GM23248 (cell line): ENCODE results near the gene ATG10. TPM values are rescaled to one million over a fixed set of nuclear protein-coding genes. Genes with fewer than 3 reads are reported as not detected.
A peak's percentile ranks its signal among the peaks of the same experiment; 100 is the strongest.

Source experiments
- DNase-seq: peaks from one replicate; pipeline ENCODE4 v3.0.0-alpha.2; 2015
- H2AFZ ChIP-seq: fragments of 200-600 bp; sonication (generic); 2 replicates; pipeline ENCODE4 v1.6.1; 2016; ENCODE audit warnings: antibody characterized with exemption
- H3F3A ChIP-seq: fragments of 200-600 bp; sonication (generic); 2 replicates; pipeline ENCODE4 v1.6.1; 2016; ENCODE audit warnings: mild to moderate bottlenecking, antibody characterized with exemption, mixed run types; ENCODE audit not compliant: insufficient read depth
- H3K27ac ChIP-seq: fragments of 200-600 bp; sonication (generic); 2 replicates; pipeline ENCODE4 v1.5.1; 2016; ENCODE audit warnings: mild to moderate bottlenecking
- H3K27me3 ChIP-seq: fragments of 200-600 bp; sonication (generic); replicated peaks from 2 replicates; pipeline ENCODE4 v1.6.1; 2016; ENCODE audit warnings: mild to moderate bottlenecking; ENCODE audit not compliant: insufficient read depth
- H3K36me3 ChIP-seq: fragments of 200-600 bp; sonication (generic); 2 replicates; pipeline ENCODE4 v1.6.1; 2016; ENCODE audit warnings: low read depth, mild to moderate bottlenecking
- H3K4me1 ChIP-seq: fragments of 200-600 bp; sonication (generic); 2 replicates; pipeline ENCODE4 v1.6.1; 2016; ENCODE audit warnings: mild to moderate bottlenecking; ENCODE audit not compliant: insufficient read depth
- H3K4me2 ChIP-seq: fragments of 200-600 bp; sonication (generic); one replicate; pipeline ENCODE4 v1.6.1; 2016; ENCODE audit warnings: mild to moderate bottlenecking; ENCODE audit not compliant: unreplicated experiment
- H3K4me3 ChIP-seq: fragments of 200-600 bp; sonication (generic); 2 replicates; pipeline ENCODE4 v1.5.1; 2016; ENCODE audit warnings: mild to moderate bottlenecking
- H3K79me2 ChIP-seq: fragments of 200-600 bp; sonication (generic); 2 replicates; pipeline ENCODE4 v1.6.1; 2016; ENCODE audit warnings: mild to moderate bottlenecking; ENCODE audit not compliant: insufficient read depth
- H3K9ac ChIP-seq: fragments of 200-600 bp; sonication (generic); 2 replicates; pipeline ENCODE4 v1.6.1; 2016; ENCODE audit warnings: mild to moderate bottlenecking
- H3K9me2 ChIP-seq: fragments of 200-600 bp; sonication (generic); 2 replicates; pipeline ENCODE4 v1.6.1; 2016; ENCODE audit warnings: mixed run types, mild to moderate bottlenecking, moderate library complexity; ENCODE audit not compliant: insufficient read depth
- H3K9me3 ChIP-seq: fragments of 200-600 bp; sonication (generic); one replicate; pipeline ENCODE4 v1.6.1; 2017; ENCODE audit warnings: low read depth
- H4K20me1 ChIP-seq: fragments of 200-600 bp; sonication (generic); 2 replicates; pipeline ENCODE4 v1.6.0; 2016; ENCODE audit not compliant: insufficient read depth
- EZH2 ChIP-seq: fragments of 200-600 bp; sonication (generic); IDR thresholded peaks from 2 replicates; pipeline ENCODE4 v1.6.1; 2018; ENCODE audit warnings: antibody characterized with exemption, mild to moderate bottlenecking; ENCODE audit not compliant: insufficient read depth, poor library complexity, severe bottlenecking
- EZH2phosphoT487 ChIP-seq: fragments of 200-600 bp; sonication (generic); IDR thresholded peaks from 2 replicates; pipeline ENCODE4 v1.6.1; 2018; ENCODE audit warnings: antibody characterized with exemption, moderate library complexity, mild to moderate bottlenecking, low read depth; ENCODE audit not compliant: insufficient read depth
- WGBS, 2 experiments: methylation state at CpG; one replicate each; pipeline ENCODE4 v1.1.6; 2015 to 2017; ENCODE audit warnings: low lambda C conversion rate in 2 of 2, low coverage in 1 of 2; ENCODE audit errors: missing lambda C conversion rate in 2 of 2; 5-methylcytosine and 5-hydroxymethylcytosine counted together
- in situ Hi-C: fragments of 300-500 bp; cut with MboI; formaldehyde crosslinking; loops from 2 replicates; pipeline ENCODE4 v1.15.0; 2020
- polyA plus RNA-seq: library from polyadenylated mRNA; unstranded; fragments of >200 nt; fragmentation: Nextera tagmentation; extraction: Ambion mirVana; gene quantifications from 2 replicates; pipeline ENCODE4 v1.2.1, GENCODE V29; 2016
- total RNA-seq: library from RNA; depleted of rRNA; stranded (reverse); fragments of >200 nt; shearing (Covaris generic); gene quantifications from 2 replicates; pipeline ENCODE4 v1.2.3, GENCODE V29; 2014

ATG10 gene
- total and polyA plus RNA-seq, 2 experiments from 2014 or later, result 6.5 to 9.0 TPM

GRCh38 chr5:82147860-82148573 is 176.2 kb downstream of the ATG10 start:
- H4K20me1 ChIP-seq, result no peaks in the 10 kb centered on the region
- no peaks in the 10 kb centered on the region for H3K36me3 ChIP-seq
- H3K27ac ChIP-seq, result no peak overlapping the region
- H3K27me3 ChIP-seq, result no peaks in the 10 kb centered on the region
- H2AFZ ChIP-seq, result no peak overlapping the region
- no peak overlapping the region for H3K4me3 ChIP-seq
- peaks cover 12% of the 10 kb centered on the region for H3F3A ChIP-seq
- H3K4me2 ChIP-seq, result no peak overlapping the region
- no peak for TF ChIP-seq EZH2phosphoT487
- no peak for TF ChIP-seq EZH2
- in situ Hi-C loops, result no loop called here
- 74 to 76% methylated on average over 1 of the region's 1 CpG for WGBS, 2 experiments
- no peaks in the 10 kb centered on the region for H3K9me3 ChIP-seq
- peak; percentile 73 for DNase-seq
- H3K9ac ChIP-seq, result no peak overlapping the region
- no peaks in the 10 kb centered on the region for H3K9me2 ChIP-seq
- H3K4me1 ChIP-seq, result peaks cover 5% of the 10 kb centered on the region; the same call in 1 of the 2 replicates
- H3K79me2 ChIP-seq, result no peaks in the 10 kb centered on the region

- H3K9me2 ChIP-seq, result no peaks in the 10 kb centered on the region
- no peak overlapping the region for H3K4me2 ChIP-seq
- H3K4me3 ChIP-seq, result no peak overlapping the region
Measured at GRCh38 chr5:82149434-82149833, 177.6 kb downstream of the ATG10 start.

GRCh38 chr5:82150559-82150958 is 178.7 kb downstream of the ATG10 start:
- DNase-seq, result peak; percentile 23
- Histone ChIP-seq H4K20me1 (no peaks in the 10 kb centered on the region), H3K9ac (no peak overlapping the region), H3K4me2 (no peak overlapping the region), H3F3A (peaks cover 12% of the 10 kb centered on the region), H3K9me2 (no peaks in the 10 kb centered on the region), H3K4me3 (no peak overlapping the region), H3K9me3 (no peaks in the 10 kb centered on the region), H3K27ac (no peak overlapping the region), H3K79me2 (no peaks in the 10 kb centered on the region), H2AFZ (no peak overlapping the region), H3K4me1 (peaks cover 5% of the 10 kb centered on the region; the same call in 1 of the 2 replicates), H3K36me3 (no peaks in the 10 kb centered on the region), H3K27me3 (no peaks in the 10 kb centered on the region)
- in situ Hi-C loops, result loop anchor here (25.0 kb wide), 2 partner anchors 413 to 638 kb away; no protein-coding TSS in a partner anchor
- 76 to 82% methylated on average over 3 of the region's 3 CpGs for WGBS, 2 experiments
- TF ChIP-seq EZH2 (no peak), EZH2phosphoT487 (no peak)

More at GRCh38 chr5:82149434-82149833, 177.6 kb downstream of the ATG10 start:
- no peak overlapping the region for H3K9ac ChIP-seq
- H3K27ac ChIP-seq, result no peak overlapping the region
- peaks cover 12% of the 10 kb centered on the region for H3F3A ChIP-seq
- H3K4me1 ChIP-seq, result peaks cover 5% of the 10 kb centered on the region; the same call in 1 of the 2 replicates
- H4K20me1 ChIP-seq, result no peaks in the 10 kb centered on the region
- in situ Hi-C loops, result no loop called here
- H3K79me2 ChIP-seq, result no peaks in the 10 kb centered on the region
- no peak for DNase-seq
- H3K36me3 ChIP-seq, result no peaks in the 10 kb centered on the region
- no peak overlapping the region for H2AFZ ChIP-seq
- TF ChIP-seq EZH2 (no peak), EZH2phosphoT487 (no peak)
- H3K27me3 ChIP-seq, result no peaks in the 10 kb centered on the region
- no peaks in the 10 kb centered on the region for H3K9me3 ChIP-seq

GRCh38 chr5:82151204-82151603 is 179.4 kb downstream of the ATG10 start:
- Histone ChIP-seq H3K9me3 (no peaks in the 10 kb centered on the region), H3K4me3 (no peak overlapping the region), H4K20me1 (no peaks in the 10 kb centered on the region), H3K4me1 (peaks cover 5% of the 10 kb centered on the region; the same call in 1 of the 2 replicates), H2AFZ (no peak overlapping the region), H3K9me2 (no peaks in the 10 kb centered on the region), H3K4me2 (no peak overlapping the region), H3K27me3 (no peaks in the 10 kb centered on the region), H3K36me3 (no peaks in the 10 kb centered on the region), H3F3A (peaks cover 12% of the 10 kb centered on the region), H3K27ac (no peak overlapping the region), H3K9ac (no peak overlapping the region), H3K79me2 (no peaks in the 10 kb centered on the region)
- TF ChIP-seq EZH2, result no peak
- TF ChIP-seq EZH2phosphoT487, result no peak
- WGBS, 2 experiments, result 93 to 100% methylated on average over 1 of the region's 1 CpG
- DNase-seq, result no peak
- in situ Hi-C loops, result loop anchor here (25.0 kb wide), 2 partner anchors 414 to 639 kb away; no protein-coding TSS in a partner anchor
